ENCODE results near the gene IGFBP5.

Gene IGFBP5

DNA sequence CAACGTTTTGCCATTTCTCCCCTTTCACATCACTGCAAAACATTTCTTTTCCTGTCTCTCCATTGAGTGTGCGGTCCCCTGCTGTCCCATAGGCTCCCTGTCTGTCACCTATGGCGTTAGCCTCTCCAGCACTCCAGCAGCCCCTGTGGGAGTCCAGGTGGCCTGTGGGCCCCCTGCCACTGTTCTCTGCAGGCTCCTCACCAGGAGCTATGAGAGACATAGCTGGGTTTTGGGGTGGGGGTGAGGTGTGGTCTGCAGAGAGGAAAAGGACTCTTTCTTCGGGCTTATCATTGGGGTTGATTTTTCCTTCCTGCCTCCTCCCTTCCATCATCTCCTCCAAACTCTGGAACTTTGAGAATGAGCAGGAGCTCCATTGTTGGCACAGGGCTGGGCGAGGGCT, 36.1 kb upstream of the IGFBP5 start:
- Histone ChIP-seq H3K4me3 (ENCODE audit: low read depth, low read length) (no peak overlapping the region), H3K27ac (no peak overlapping the region), H3K27me3 (replicated peaks) (no peaks in the 10 kb centered on the region), H3K36me3 (replicated peaks) (no peaks in the 10 kb centered on the region)
- in situ Hi-C loops (cut with HindIII; ENCODE audit: low pct_ligation_motif_present, low sequenced_read_pairs) = no loop called here
- no peak for TF ChIP-seq CTCF (IDR thresholded peaks at IDR 0.05; ENCODE audit: low read depth, low read length, missing control alignments)
- no peak for DNase-seq

DNA sequence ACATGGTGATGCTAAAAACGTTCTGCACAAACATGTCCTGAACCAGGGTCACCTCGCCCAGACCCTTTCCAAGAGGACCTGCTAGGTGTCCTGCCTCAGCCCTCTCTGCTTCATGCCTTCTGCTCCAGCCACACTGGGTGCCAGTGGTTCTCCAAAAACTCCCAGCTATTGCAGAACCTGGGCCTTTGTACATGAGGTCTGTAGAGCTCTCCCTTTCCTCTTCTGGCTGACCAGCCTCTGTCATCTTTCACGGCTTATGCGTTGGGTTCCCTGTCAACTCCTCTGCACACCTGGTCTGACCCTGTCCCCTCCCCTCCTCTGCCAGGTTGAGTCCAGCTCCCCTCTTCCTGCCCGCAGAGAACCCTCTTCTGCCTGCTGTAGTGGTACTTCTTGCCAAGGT, 35.5 kb upstream of the IGFBP5 start:
- in situ Hi-C loops (cut with HindIII; ENCODE audit: low pct_ligation_motif_present, low sequenced_read_pairs) = no loop called here

DNA sequence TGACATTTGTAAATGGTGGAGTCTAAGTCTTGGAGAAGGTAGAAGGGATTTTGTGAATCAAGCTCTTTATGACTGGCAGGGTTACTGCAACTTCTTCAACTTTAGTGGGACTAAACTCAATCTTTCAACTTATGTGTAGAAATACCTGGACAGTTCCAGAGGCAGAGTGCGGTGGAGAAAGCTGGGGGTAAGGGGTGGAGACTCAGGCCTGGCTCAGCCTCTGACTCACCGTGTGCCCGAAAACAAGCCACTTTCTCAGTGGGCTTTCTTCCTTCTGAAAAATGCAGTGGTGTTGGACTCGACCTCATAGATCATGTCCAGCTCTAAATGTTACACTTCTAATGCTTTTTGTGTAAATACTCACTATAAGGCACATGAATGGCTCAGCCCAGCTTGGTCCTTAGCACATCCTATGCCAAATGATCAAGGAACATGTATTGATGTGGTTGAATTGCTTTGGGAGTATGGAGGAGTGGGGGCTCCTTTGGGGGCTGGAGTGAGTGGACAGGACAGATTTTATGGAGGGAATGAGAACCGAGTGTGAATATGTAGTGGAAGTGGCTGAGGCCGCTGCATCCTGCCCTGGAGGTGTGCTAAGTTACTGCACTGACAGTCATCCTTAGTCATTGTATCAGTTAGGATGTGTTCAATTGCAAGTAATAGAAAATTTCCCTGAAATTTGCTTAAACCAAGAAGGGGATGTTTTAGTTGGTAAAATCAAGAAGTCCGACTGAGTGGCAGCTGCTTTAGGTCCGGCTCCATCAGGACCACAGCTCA, 32.2 kb upstream of the IGFBP5 start:
- peak; percentile 24 for TF ChIP-seq CTCF (IDR thresholded peaks at IDR 0.05; ENCODE audit: low read depth, low read length, missing control alignments)
- no peak for DNase-seq
- Histone ChIP-seq H3K4me3 (ENCODE audit: low read depth, low read length) (no peak overlapping the region), H3K27ac (no peak overlapping the region), H3K36me3 (replicated peaks) (no peaks in the 10 kb centered on the region), H3K27me3 (replicated peaks) (no peaks in the 10 kb centered on the region)
- in situ Hi-C loops (cut with HindIII; ENCODE audit: low pct_ligation_motif_present, low sequenced_read_pairs) = no loop called here

More for the DNA sequence above, 35.5 kb upstream of the IGFBP5 start:
- no peak for TF ChIP-seq CTCF (IDR thresholded peaks at IDR 0.05; ENCODE audit: low read depth, low read length, missing control alignments)
- no peak overlapping the region for H3K27ac ChIP-seq
- H3K27me3 ChIP-seq (replicated peaks) = no peaks in the 10 kb centered on the region
- DNase-seq = no peak
- H3K4me3 ChIP-seq (ENCODE audit: low read depth, low read length) = no peak overlapping the region
- H3K36me3 ChIP-seq (replicated peaks) = no peaks in the 10 kb centered on the region

GRCh38 chr2:216724190-216724589, 28.8 kb upstream of the IGFBP5 start:
- no peak for TF ChIP-seq CTCF (IDR thresholded peaks at IDR 0.05; ENCODE audit: low read depth, low read length, missing control alignments)
- DNase-seq = no peak
- Histone ChIP-seq H3K4me3 (ENCODE audit: low read depth, low read length) (no peak overlapping the region), H3K27me3 (replicated peaks) (no peaks in the 10 kb centered on the region), H3K27ac (no peak overlapping the region), H3K36me3 (replicated peaks) (no peaks in the 10 kb centered on the region)
- in situ Hi-C loops (cut with HindIII; ENCODE audit: low pct_ligation_motif_present, low sequenced_read_pairs) = loop anchor here (25.0 kb wide), 1 partner anchor 438 kb away; no protein-coding TSS in a partner anchor

DNA sequence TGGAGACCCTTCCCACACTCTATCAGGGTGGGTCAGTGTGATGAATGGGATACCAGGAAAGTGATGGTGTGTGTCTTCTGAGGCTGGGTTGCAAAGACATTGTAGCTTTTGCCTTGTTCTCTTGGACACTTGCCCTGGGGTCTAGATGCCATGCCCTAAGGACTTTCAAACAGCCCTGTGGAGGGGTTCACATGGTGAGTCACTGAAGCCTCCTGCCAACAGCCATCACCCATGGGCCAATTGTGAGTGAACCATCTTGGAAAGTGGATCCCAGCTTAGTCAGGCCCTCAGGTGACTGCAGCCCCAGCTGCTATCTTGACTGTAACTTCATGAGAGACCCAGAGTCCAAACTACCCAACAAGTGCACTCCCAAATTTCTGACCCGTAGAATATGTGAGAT, 25.8 kb upstream of the IGFBP5 start:
- H3K27ac ChIP-seq = no peak overlapping the region

More for the DNA sequence above, 25.8 kb upstream of the IGFBP5 start:
- TF ChIP-seq CTCF (IDR thresholded peaks at IDR 0.05; ENCODE audit: low read depth, low read length, missing control alignments) = no peak
- no peak overlapping the region for H3K4me3 ChIP-seq (ENCODE audit: low read depth, low read length)
- in situ Hi-C loops (cut with HindIII; ENCODE audit: low pct_ligation_motif_present, low sequenced_read_pairs) = loop anchor here (25.0 kb wide), 1 partner anchor 441 kb away; no protein-coding TSS in a partner anchor
- no peaks in the 10 kb centered on the region for H3K36me3 ChIP-seq (replicated peaks)
- H3K27me3 ChIP-seq (replicated peaks) = no peaks in the 10 kb centered on the region
- no peak for DNase-seq

All from brain microvascular endothelial cell (primary cell).